Uterus (tissue), 2 donors: ENCODE data around the gene SNX10.

Experiments used
- POLR2A ChIP-seq, 2 donors: fragments of 450-650 bp; IDR thresholded peaks; one replicate each; pipeline ENCODE4 v1.6.1; 2016; ENCODE audit warnings: antibody characterized with exemption in 2 of 2, mild to moderate bottlenecking in 1 of 2, moderate library complexity in 1 of 2
- TF ChIP-seq, protein P1 (sequence below), 4 experiments: fragments of 200-600 bp in 2 of 4; fragments of 450-650 bp in 2 of 4; sonication (generic) in 2 of 4; IDR thresholded peaks; one replicate each; pipeline ENCODE4 v1.5.1; 2016 to 2019; ENCODE audit warnings: antibody characterized with exemption in 4 of 4, mild to moderate bottlenecking in 2 of 4, moderate library complexity in 1 of 4

DNA sequence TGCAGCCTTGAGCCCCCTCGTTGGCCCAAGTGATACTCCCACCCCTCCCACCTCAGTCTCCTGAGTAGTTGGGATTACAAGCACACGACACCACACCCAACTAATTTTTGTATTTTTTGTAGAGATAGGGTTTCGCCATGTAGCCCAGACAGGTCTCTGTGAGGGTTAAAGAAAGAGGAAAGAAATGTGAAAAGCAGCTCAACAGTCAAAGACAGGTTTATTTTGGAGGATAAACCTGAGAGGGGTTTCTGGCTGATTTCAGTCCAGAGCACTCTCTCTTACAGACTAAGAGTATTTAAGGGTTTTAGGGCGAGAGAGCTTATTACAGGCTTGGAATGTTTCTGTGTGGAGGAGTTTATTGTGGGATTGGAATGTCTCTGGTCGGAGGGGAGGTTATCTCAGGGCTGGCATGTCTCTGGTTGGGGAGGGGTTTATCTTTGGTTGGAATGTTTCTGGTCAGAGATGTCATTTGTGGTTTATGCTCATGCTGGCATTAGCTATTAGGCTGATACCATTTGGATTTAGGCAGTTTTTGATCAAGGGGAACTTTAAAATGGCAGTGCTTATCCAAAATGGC, 26.1 kb upstream of the SNX10 start:
- no peak for TF ChIP-seq POLR2A (IDR thresholded peaks at IDR 0.05)
- TF ChIP-seq, protein P1, sequence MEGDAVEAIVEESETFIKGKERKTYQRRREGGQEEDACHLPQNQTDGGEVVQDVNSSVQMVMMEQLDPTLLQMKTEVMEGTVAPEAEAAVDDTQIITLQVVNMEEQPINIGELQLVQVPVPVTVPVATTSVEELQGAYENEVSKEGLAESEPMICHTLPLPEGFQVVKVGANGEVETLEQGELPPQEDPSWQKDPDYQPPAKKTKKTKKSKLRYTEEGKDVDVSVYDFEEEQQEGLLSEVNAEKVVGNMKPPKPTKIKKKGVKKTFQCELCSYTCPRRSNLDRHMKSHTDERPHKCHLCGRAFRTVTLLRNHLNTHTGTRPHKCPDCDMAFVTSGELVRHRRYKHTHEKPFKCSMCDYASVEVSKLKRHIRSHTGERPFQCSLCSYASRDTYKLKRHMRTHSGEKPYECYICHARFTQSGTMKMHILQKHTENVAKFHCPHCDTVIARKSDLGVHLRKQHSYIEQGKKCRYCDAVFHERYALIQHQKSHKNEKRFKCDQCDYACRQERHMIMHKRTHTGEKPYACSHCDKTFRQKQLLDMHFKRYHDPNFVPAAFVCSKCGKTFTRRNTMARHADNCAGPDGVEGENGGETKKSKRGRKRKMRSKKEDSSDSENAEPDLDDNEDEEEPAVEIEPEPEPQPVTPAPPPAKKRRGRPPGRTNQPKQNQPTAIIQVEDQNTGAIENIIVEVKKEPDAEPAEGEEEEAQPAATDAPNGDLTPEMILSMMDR (IDR thresholded peaks at IDR 0.05), result no peak
